Neural progenitor cell (in vitro differentiated cells): ENCODE results near the gene S100A2.

Experiments used
- CTCF ChIP-seq: fragments of 200-600 bp; sonication (generic); IDR thresholded peaks from 2 replicates; pipeline ENCODE4 v1.5.1; 2017; ENCODE audit warnings: antibody characterized with exemption, mild to moderate bottlenecking
- EZH2 ChIP-seq: fragments of 200-600 bp; sonication (generic); IDR thresholded peaks from 2 replicates; pipeline ENCODE4 v1.6.1; 2017; ENCODE audit warnings: antibody characterized with exemption, mild to moderate bottlenecking, moderate library complexity

- TF ChIP-seq CTCF (no peak), EZH2 (no peak)
Observed at GRCh38 chr1:153610811-153611301, 45.2 kb upstream of the S100A2 start.
